ENCODE data around the gene SNX15. TPM values are rescaled to one million over a fixed set of nuclear protein-coding genes. Genes with fewer than 3 reads are reported as not detected.

SNX15 gene
- total RNA-seq, 1 donor from 2014 or later: 16.5 TPM

DNA sequence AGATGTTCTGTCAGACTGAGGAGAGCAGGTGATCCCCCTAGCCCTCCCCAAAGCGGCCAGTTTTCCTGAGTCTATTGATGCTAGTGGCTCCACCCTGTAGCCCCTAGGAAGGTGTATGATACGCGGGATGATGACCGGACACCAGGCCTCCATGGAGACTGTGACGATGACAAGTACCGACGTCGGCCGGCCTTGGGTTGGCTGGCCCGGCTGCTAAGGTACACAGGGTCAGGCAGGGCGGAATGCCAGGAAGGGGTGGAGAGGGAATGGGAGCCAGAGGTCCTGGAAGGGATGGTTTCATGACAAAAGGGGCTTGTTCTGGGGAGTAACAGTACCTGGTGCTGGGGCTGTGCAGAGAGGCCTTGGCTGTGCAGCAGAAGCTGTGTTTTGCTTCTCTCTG, 60.0 kb downstream of the SNX15 start:
- DNase-seq (ENCODE audit: low read depth): no peak
- no peak for TF ChIP-seq CTCF (conservative IDR thresholded peaks at IDR 0.05; ENCODE audit: low read depth, low read length)
- no peak overlapping the region for H3K4me3 ChIP-seq (ENCODE audit: low read depth, low read length)

DNA sequence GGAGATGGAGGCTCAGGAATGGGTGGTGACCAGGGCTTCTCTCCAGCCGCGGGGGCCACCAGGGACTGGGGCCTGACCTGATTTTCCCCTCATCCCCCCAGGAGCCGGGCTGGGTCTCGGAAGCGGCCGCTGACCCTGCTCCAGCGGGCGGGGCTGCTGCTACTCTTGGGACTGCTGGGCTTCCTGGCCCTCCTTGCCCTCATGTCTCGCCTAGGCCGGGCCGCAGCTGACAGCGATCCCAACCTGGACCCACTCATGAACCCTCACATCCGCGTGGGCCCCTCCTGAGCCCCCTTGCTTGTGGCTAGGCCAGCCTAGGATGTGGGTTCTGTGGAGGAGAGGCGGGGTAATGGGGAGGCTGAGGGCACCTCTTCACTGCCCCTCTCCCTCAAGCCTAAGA, 60.6 kb downstream of the SNX15 start:
- H3K4me3 ChIP-seq (ENCODE audit: low read depth, low read length): no peak overlapping the region
- DNase-seq (ENCODE audit: low read depth): no peak
- no peak for TF ChIP-seq CTCF (conservative IDR thresholded peaks at IDR 0.05; ENCODE audit: low read depth, low read length)

GRCh38 chr11:65089621-65090020, 62.4 kb downstream of the SNX15 start:
- DNase-seq (ENCODE audit: low read depth): no peak
- H3K4me3 ChIP-seq (ENCODE audit: low read depth, low read length): no peak overlapping the region
- TF ChIP-seq CTCF (conservative IDR thresholded peaks at IDR 0.05; ENCODE audit: low read depth, low read length): no peak

Other genes starting within 250 kb of the SNX15 start
- 111 and 136 TPM in 2 replicates for gene SF1, start 248.9 kb upstream of the SNX15 start, total RNA-seq
- gene MAP4K2, start 224.2 kb upstream of the SNX15 start, total RNA-seq: 25.2 and 52.4 TPM in 2 replicates
- gene MEN1, start 216.9 kb upstream of the SNX15 start, total RNA-seq: 23.5 and 26.4 TPM in 2 replicates
- 4.6 and 8.9 TPM in 2 replicates for gene CDC42BPG, start 182.8 kb upstream of the SNX15 start, total RNA-seq
- gene EHD1, start 148.8 kb upstream of the SNX15 start, total RNA-seq: 82.7 and 93.4 TPM in 2 replicates
- gene ATG2A, start 110.2 kb upstream of the SNX15 start, total RNA-seq: 22.4 and 25.8 TPM in 2 replicates
- 16.8 and 32.9 TPM in 2 replicates for gene PPP2R5B, start 102.8 kb upstream of the SNX15 start, total RNA-seq
- gene GPHA2, start 91.5 kb upstream of the SNX15 start, total RNA-seq: not detected in 2 replicates
- gene MAJIN, start 55.3 kb upstream of the SNX15 start, total RNA-seq: not detected in 2 replicates
- gene BATF2, start 30.5 kb upstream of the SNX15 start, total RNA-seq: 0.35 and 1.1 TPM in 2 replicates
- 151 and 169 TPM in 2 replicates for gene ARL2, start 13.3 kb upstream of the SNX15 start, total RNA-seq
- 49.0 and 50.6 TPM in 2 replicates for gene SAC3D1, start 13.8 kb downstream of the SNX15 start, total RNA-seq
- gene NAALADL1, start 31.1 kb downstream of the SNX15 start, total RNA-seq: 14.7 and 27.9 TPM in 2 replicates
- gene CDCA5, start 56.6 kb downstream of the SNX15 start, total RNA-seq: 32.0 and 45.4 TPM in 2 replicates
- 59.0 and 61.1 TPM in 2 replicates for gene ZFPL1, start 56.8 kb downstream of the SNX15 start, total RNA-seq
- 227 and 342 TPM in 2 replicates for gene VPS51, start 68.8 kb downstream of the SNX15 start, total RNA-seq
- 32.9 and 52.5 TPM in 2 replicates for gene TM7SF2, start 84.4 kb downstream of the SNX15 start, total RNA-seq
- gene ZNHIT2, start 90.3 kb downstream of the SNX15 start, total RNA-seq: 31.9 and 37.1 TPM in 2 replicates
- gene FAU, start 94.7 kb downstream of the SNX15 start, total RNA-seq: 535 and 1,041 TPM in 2 replicates
- gene MRPL49, start 94.9 kb downstream of the SNX15 start, total RNA-seq: 77.5 and 126 TPM in 2 replicates
- 10.8 and 14.8 TPM in 2 replicates for gene SYVN1, start 107.1 kb downstream of the SNX15 start, total RNA-seq
- not detected in 2 replicates for gene SPDYC, start 142.8 kb downstream of the SNX15 start, total RNA-seq
- gene CAPN1, start 154.5 kb downstream of the SNX15 start, total RNA-seq: 256 and 360 TPM in 2 replicates
- 30.2 and 42.9 TPM in 2 replicates for gene POLA2, start 234.5 kb downstream of the SNX15 start, total RNA-seq

Measured in epithelial cell of proximal tubule (primary cell).